ENCODE results near the gene STAT4. TPM values are rescaled to one million over a fixed set of nuclear protein-coding genes. Genes with fewer than 3 reads are reported as not detected.
A peak's percentile ranks its signal among the peaks of the same experiment; 100 is the strongest.

Gene STAT4
- total and polyA plus RNA-seq, 4 donors: 0.85 to 7.9 (median 3.2) TPM

- no peaks in the 10 kb centered on the region for H3K36me3 ChIP-seq (ENCODE audit: control insufficient read depth in 4 of 4, insufficient read depth in 3 of 4, low read depth in 1 of 4, low read length in 3 of 4)
- H3K9me3 ChIP-seq (ENCODE audit: control insufficient read depth in 4 of 4, low read length in 3 of 4): no peaks in the 10 kb centered on the region
- H3K4me1 ChIP-seq (ENCODE audit: control insufficient read depth in 4 of 4, insufficient read depth in 4 of 4, low read length in 3 of 4): peaks cover 2 to 41% (median 20%) of the 10 kb centered on the region in 4 donors
- DNase-seq (ENCODE audit: low spot score): no peak
- peak overlapping the region in 1 of 2 donors; percentile 53 for H3K27ac ChIP-seq (ENCODE audit: low read depth in 1 of 2, low read length in 2 of 2)
- H3K9ac ChIP-seq (ENCODE audit: low read depth in 1 of 2, low read length in 2 of 2): no peak overlapping the region
- 89% methylated on average over 8 of the region's 8 CpGs for WGBS
- no peaks in the 10 kb centered on the region for H3K27me3 ChIP-seq (ENCODE audit: control insufficient read depth in 4 of 4, insufficient read depth in 4 of 4, low read length in 3 of 4)
- TF ChIP-seq GABPA (IDR thresholded peaks at IDR 0.05 in 1 of 2, conservative IDR thresholded peaks at IDR 0.05 in 1 of 2) (no peak), JUND (IDR thresholded peaks at IDR 0.05) (no peak), YY1 (IDR thresholded peaks at IDR 0.05) (no peak), RXRA (IDR thresholded peaks at IDR 0.05) (no peak), EGR1 (IDR thresholded peaks at IDR 0.05; ENCODE audit: low read depth in 2 of 2) (no peak), ZBTB33 (IDR thresholded peaks at IDR 0.05) (no peak), NR2F2 (IDR thresholded peaks at IDR 0.05) (no peak), HNF4A (conservative IDR thresholded peaks at IDR 0.05) (no peak), SP1 (IDR thresholded peaks at IDR 0.05) (no peak), FOXA2 (IDR thresholded peaks at IDR 0.05) (no peak), RAD21 (IDR thresholded peaks at IDR 0.05) (no peak)
- H3K4me3 ChIP-seq (ENCODE audit: low read depth in 1 of 3, low read length in 3 of 3): peak overlapping the region in 1 of 3 donors; percentile 12
These were observed 38.4 kb upstream of the STAT4 start for GRCh38 chr2:191189112-191189635.

DNA sequence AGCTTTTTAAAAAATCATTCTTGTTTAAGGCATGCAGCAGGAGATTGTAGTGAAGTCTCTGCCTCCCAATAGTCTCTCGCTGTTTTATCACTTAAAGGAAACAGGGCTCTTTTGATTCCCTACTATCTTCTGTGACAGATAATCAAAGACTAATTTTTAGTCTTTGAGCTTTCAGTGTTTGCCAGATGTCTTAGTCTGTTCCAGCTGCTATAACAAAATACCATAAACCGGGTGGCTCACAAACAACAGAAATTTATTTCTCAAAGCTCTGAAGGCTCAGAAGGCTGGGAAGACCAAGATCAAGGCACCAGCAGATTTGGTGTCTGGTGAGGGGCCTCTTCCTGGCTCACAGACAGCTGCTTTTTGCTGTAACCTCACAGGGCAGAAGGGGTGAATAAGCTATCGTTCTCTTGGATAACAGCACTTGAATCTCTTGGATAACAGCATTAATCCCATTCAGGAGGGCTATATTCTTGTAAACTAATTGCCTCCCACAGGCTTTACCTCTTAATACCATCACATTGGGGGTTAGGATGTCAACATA, 37.8 kb upstream of the STAT4 start:
- Histone ChIP-seq H3K36me3 (ENCODE audit: control insufficient read depth in 4 of 4, insufficient read depth in 3 of 4, low read depth in 1 of 4, low read length in 3 of 4) (no peaks in the 10 kb centered on the region), H3K9ac (ENCODE audit: low read depth in 1 of 2, low read length in 2 of 2) (no peak overlapping the region), H3K9me3 (ENCODE audit: control insufficient read depth in 4 of 4, low read length in 3 of 4) (no peaks in the 10 kb centered on the region), H3K4me3 (ENCODE audit: low read depth in 1 of 3, low read length in 3 of 3) (no peak overlapping the region), H3K27ac (ENCODE audit: low read depth in 1 of 2, low read length in 2 of 2) (peak overlapping the region in 1 of 2 donors; percentile 53), H3K4me1 (ENCODE audit: control insufficient read depth in 4 of 4, insufficient read depth in 4 of 4, low read length in 3 of 4) (peaks cover 4 to 46% (median 25%) of the 10 kb centered on the region in 4 donors), H3K27me3 (ENCODE audit: control insufficient read depth in 4 of 4, insufficient read depth in 4 of 4, low read length in 3 of 4) (no peaks in the 10 kb centered on the region)
- TF ChIP-seq RAD21 (IDR thresholded peaks at IDR 0.05): no peak
- no peak for TF ChIP-seq NR2F2 (IDR thresholded peaks at IDR 0.05)
- TF ChIP-seq FOXA1 (IDR thresholded peaks at IDR 0.05): no peak
- TF ChIP-seq, protein P1, sequence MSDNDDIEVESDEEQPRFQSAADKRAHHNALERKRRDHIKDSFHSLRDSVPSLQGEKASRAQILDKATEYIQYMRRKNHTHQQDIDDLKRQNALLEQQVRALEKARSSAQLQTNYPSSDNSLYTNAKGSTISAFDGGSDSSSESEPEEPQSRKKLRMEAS (IDR thresholded peaks at IDR 0.05): no peak
- TF ChIP-seq SP1 (IDR thresholded peaks at IDR 0.05): no peak
- TF ChIP-seq HNF4G (IDR thresholded peaks at IDR 0.05): no peak
- no peak for TF ChIP-seq HNF4A (conservative IDR thresholded peaks at IDR 0.05)
- TF ChIP-seq ATF3 (IDR thresholded peaks at IDR 0.05): no peak
- no peak for TF ChIP-seq JUND (IDR thresholded peaks at IDR 0.05)
- TF ChIP-seq, protein P2, sequence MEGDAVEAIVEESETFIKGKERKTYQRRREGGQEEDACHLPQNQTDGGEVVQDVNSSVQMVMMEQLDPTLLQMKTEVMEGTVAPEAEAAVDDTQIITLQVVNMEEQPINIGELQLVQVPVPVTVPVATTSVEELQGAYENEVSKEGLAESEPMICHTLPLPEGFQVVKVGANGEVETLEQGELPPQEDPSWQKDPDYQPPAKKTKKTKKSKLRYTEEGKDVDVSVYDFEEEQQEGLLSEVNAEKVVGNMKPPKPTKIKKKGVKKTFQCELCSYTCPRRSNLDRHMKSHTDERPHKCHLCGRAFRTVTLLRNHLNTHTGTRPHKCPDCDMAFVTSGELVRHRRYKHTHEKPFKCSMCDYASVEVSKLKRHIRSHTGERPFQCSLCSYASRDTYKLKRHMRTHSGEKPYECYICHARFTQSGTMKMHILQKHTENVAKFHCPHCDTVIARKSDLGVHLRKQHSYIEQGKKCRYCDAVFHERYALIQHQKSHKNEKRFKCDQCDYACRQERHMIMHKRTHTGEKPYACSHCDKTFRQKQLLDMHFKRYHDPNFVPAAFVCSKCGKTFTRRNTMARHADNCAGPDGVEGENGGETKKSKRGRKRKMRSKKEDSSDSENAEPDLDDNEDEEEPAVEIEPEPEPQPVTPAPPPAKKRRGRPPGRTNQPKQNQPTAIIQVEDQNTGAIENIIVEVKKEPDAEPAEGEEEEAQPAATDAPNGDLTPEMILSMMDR (IDR thresholded peaks at IDR 0.05; ENCODE audit: low read depth, low read length, missing input control): no peak
- no peak for TF ChIP-seq FOXA2 (IDR thresholded peaks at IDR 0.05)
- no peak for TF ChIP-seq GABPA (IDR thresholded peaks at IDR 0.05 in 1 of 2, conservative IDR thresholded peaks at IDR 0.05 in 1 of 2)
- TF ChIP-seq YY1 (IDR thresholded peaks at IDR 0.05): no peak
- TF ChIP-seq TAF1 (conservative IDR thresholded peaks at IDR 0.05): no peak
- 83% methylated on average over 3 of the region's 3 CpGs for whole genome bisulfite sequencing
- no peak for DNase-seq (ENCODE audit: low spot score)

Measured in liver (tissue), 9 donors.